ENCODE measurements around the gene UHRF1.
A peak's percentile ranks its signal among the peaks of the same experiment; 100 is the strongest.
"Not testable (repeated sequence)": the region's sequence is repeated elsewhere in the genome, so short reads cannot be mapped to it uniquely, and the experiment has no call there.

The UHRF1 gene

DNA sequence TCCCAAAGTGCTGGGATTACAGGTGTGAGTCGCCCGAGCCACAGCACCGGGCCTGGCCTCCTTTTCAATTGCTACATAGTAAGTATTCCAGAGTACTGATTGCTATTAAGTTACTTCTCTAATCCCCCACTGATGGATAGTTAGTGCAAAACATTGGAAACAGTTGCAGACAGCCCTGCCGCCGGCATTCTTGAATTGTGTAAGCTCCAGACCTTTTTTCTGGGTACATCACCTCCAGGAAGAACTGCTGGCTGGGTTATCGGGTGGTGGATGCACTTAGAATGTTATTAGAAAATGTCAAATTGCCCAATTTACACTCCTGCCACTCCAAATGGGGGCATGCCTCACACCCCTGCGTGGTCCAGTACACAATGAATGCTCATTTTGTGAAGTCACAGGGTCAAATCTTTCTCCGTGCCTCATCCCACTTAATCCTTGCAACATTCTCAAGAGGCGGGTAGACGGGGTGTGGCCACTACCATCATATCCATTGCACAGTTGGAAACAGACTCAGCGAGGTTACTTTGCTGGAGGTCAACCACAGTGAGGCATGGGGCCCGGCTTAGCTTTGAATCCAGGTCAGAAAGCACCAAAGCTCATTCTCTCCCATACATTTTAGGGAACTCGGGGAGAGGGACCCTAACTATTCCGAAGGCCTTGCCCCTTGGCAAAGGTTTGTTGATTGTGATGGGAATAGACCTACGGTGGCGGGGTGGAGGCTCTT is 58.6 kb downstream of the UHRF1 start:
- peak overlapping the region; percentile 37; the same call in 1 of the 2 replicates for H3K9ac ChIP-seq (ENCODE audit: low read depth, low read length)

DNA sequence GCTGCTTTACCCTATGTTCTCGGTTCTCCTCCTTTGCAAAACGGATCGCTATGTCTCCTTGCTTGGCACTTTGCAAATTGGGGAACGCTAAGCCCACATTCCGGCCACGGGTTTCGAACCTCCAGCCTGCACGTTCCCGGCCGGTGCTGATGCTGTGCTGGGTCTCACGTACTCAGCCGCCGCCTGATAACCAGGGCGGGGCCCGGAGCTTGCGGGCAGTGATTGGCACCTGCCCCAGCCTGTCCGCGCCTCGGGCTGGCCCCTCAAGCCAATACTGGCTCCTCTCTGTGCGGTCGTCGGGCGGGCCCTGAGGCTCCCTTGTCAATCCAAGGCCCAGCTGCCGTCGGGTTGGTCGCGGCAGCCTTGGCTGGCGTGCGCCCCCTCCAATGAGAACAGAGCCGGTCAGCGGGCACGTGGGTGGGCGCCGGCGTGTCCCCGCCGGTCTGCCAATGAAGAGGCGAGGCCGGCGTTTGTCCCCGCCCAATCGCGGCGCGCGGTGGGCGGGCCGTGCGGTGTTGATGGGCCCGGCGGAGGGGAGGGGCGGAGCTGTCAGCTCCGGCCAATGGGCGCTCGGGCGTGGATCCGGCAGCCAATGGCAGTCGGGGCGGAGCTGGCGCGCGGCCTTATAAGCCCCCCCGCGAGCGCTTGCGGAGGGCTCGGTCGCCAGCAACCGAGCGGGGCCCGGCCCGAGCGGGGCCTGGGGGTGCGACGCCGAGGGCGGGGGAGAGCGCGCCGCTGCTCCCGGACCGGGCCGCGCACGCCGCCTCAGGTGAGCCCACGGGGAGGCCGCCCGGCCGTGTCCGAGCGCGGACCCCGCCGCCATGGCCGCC is 59.4 kb downstream of the UHRF1 start, which contains the start of gene KDM4B:
TSS of gene KDM4B (plus strand) at position 652 of the 830 bp plus-strand sequence. CDS start 63,778 bp downstream, outside the sequence.
- H3K4me1 ChIP-seq (ENCODE audit: insufficient read depth, low read length): no peaks in the 10 kb centered on the region; the same call in 1 of the 2 replicates
- H3K9me3 ChIP-seq (ENCODE audit: control insufficient read depth, insufficient read depth, low read length): no peaks in the 10 kb centered on the region
- peak within 1 kb of the TSS; percentile 66; the same call in 1 of the 2 replicates for H3K9ac ChIP-seq (ENCODE audit: low read depth, low read length)
- no peaks in the 10 kb centered on the region for H3K36me3 ChIP-seq (ENCODE audit: insufficient read depth, low read length)

More for the DNA sequence above, 58.6 kb downstream of the UHRF1 start:
- Histone ChIP-seq H3K36me3 (ENCODE audit: insufficient read depth, low read length) (no peaks in the 10 kb centered on the region), H3K4me1 (ENCODE audit: insufficient read depth, low read length) (no peaks in the 10 kb centered on the region; the same call in 1 of the 2 replicates), H3K9me3 (ENCODE audit: control insufficient read depth, insufficient read depth, low read length) (no peaks in the 10 kb centered on the region)

DNA sequence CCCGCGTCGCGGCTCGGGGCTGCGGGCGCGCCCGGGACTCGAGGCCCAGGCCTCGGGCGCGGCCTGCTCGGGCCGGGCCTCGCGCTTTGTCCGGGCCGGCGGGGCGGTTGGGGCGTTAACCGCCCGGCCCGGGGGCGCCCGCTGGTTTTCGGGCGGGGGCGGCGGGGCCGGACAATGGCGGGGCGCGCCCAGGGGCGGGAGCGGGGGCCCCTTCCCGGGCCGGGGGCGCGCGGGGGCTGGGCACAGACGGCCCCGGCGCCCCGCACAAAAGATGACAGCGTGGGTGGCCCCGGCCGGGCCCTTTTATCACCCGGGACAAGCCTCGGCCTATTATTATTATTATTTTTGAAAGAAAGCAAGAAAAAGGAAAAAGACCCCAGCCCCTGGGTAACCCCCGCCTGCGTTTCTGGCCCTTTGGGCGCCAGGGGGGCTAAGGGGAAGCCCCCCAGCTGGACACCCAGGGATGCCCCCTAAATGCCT is 60.0 kb downstream of the UHRF1 start:
- H3K9me3 ChIP-seq (ENCODE audit: control insufficient read depth, insufficient read depth, low read length): no peaks in the 10 kb centered on the region
- H3K9ac ChIP-seq (ENCODE audit: low read depth, low read length): peak overlapping the region; percentile 66; the same call in 1 of the 2 replicates
- no peaks in the 10 kb centered on the region; the same call in 1 of the 2 replicates for H3K4me1 ChIP-seq (ENCODE audit: insufficient read depth, low read length)
- no peaks in the 10 kb centered on the region for H3K36me3 ChIP-seq (ENCODE audit: insufficient read depth, low read length)

DNA sequence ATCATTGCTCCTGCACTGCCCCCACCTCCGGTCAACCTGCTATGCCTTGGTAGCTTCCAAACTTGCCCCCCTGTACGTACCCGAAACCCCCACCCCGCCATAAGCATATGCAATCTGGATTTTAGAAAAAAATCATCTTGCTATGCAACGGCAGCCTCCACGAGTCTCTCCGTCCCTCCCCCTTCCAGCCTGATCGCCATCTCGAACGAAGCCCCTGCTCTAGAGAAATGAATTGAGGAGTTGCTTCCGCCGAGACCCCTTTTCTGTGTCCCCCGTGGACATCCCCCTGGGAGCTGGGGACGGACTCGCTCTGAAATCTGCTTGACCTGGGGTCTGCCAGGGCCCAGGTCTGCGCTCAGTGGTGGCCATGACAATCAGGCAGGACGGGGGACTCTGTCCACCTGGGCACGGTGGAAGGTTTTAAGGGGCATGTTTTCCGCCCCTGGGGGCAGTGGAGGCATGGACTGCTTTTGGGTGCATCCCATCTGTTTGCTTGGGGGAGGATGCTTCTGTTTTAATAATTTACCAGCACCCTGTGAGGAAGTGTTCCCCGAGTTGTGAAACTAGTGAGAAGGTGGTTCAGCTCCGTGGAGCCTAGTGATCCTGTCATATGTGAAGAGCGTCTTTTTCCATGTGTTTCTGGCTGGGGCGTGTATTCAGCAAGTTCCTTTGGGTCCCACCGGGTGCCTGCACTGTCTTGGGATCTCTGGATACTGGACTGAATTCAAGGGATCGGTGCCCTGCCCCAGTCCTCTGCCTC is 60.7 kb downstream of the UHRF1 start:
- peak overlapping the region; percentile 66 for H3K9ac ChIP-seq (ENCODE audit: low read depth, low read length)
- H3K36me3 ChIP-seq (ENCODE audit: insufficient read depth, low read length): no peaks in the 10 kb centered on the region
- H3K9me3 ChIP-seq (ENCODE audit: control insufficient read depth, insufficient read depth, low read length): no peaks in the 10 kb centered on the region
- H3K4me1 ChIP-seq (ENCODE audit: insufficient read depth, low read length): no peaks in the 10 kb centered on the region; the same call in 1 of the 2 replicates

DNA sequence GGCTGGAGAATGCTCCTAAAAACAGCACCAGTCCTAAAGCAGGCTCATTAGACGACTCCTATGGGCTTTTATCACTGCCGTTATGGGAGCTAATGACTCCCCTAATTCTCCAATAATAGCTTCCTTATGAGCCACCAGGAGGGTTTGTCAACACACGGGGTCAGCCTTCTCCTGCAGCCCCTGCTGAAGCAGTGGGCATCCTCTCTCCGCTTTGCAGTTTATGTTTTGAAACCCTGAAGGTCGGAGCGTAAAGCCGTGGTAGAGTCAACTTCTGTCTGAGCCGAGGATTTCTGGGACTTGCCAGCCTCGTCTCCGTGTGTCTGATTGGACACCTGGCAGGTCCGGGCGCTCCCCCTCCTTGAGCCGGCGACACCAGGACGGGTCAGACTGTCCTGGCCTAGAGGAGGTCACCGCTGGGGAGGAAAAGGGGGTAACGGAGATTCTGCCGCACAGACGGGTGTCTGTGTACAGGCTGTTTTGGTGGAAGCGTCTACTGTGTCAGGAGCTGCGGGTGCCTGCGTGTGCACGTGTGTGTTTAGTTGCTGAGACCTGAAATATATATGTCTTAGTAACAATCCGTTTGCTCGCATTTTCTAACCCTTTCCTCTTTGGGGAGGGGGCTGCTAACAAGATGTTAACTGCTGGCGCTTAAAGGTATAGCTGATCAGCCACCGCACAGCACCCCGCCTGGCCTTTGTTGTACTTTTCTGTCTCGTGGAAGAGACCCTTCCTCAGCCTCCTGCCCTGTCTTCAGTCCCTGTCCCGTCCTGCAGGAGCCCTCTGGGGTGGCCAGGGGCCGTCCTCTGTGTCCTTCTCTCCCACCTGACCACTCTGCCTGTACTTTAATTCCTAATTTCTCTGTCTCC is 61.5 kb downstream of the UHRF1 start:
- Histone ChIP-seq H3K9ac (ENCODE audit: low read depth, low read length) (peak overlapping the region; percentile 66), H3K4me1 (ENCODE audit: insufficient read depth, low read length) (no peaks in the 10 kb centered on the region; the same call in 1 of the 2 replicates), H3K36me3 (ENCODE audit: insufficient read depth, low read length) (no peaks in the 10 kb centered on the region), H3K9me3 (ENCODE audit: control insufficient read depth, insufficient read depth, low read length) (no peaks in the 10 kb centered on the region)

DNA sequence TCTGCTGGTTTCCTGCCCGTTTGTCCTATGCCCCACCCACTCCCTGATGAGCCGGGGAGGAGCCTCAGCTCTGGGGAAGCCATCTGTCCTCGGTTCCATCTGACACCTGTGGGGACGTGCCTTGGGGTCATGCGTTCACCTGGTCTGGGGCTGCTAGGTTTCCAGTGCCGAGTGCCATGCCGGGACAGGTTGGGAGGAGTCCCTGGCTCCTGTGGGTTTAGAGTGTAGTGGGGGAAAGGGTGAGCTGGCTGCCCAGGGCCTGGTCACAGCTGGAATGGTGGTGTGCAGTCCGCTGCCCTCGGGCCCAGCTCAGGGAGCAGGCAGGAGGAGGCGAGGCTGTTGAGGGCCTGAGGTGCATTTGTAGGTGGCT is 62.1 kb downstream of the UHRF1 start:
- Histone ChIP-seq H3K36me3 (ENCODE audit: insufficient read depth, low read length) (no peaks in the 10 kb centered on the region), H3K9me3 (ENCODE audit: control insufficient read depth, insufficient read depth, low read length) (no peaks in the 10 kb centered on the region), H3K4me1 (ENCODE audit: insufficient read depth, low read length) (peaks cover under 1% of the 10 kb centered on the region; the same call in 1 of the 2 replicates), H3K9ac (ENCODE audit: low read depth, low read length) (peak overlapping the region; percentile 66; the same call in 1 of the 2 replicates)

DNA sequence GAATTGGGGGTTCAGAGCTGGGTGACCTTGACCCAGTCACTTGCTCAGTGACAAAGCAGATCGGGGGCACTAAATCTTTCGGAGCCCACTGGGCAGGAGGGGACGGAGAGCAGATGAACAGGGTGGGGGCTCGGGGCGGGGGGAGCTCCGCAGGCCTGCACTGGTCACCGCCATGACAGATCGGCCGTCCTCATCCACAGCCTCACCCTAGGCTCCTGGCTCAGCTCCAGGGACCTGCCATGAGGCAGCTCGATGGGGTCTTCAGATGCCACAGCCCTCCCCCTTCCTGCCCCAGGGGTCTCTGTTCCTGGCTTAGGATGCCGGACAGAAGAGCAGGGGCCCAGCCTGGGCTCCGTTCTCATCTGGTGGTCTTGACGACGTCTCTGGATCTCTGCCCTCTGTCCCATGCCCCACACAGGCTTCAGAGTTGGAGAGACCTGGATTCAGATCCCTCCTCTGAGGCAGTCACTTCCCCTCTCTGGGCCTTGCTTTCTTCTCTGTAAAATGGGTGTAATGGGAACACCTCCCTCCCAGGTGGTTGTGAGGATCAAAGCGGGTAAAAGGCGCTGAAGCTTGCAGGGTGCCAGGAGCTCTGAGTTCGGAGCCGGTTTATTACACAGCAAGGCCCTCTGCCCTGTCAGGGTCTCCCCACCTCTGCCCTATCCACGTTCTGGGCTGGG is 62.7 kb downstream of the UHRF1 start:
- Histone ChIP-seq H3K36me3 (ENCODE audit: insufficient read depth, low read length) (no peaks in the 10 kb centered on the region), H3K9me3 (ENCODE audit: control insufficient read depth, insufficient read depth, low read length) (no peaks in the 10 kb centered on the region), H3K9ac (ENCODE audit: low read depth, low read length) (no peak overlapping the region), H3K4me1 (ENCODE audit: insufficient read depth, low read length) (peaks cover 6% of the 10 kb centered on the region; the same call in 1 of the 2 replicates)

DNA sequence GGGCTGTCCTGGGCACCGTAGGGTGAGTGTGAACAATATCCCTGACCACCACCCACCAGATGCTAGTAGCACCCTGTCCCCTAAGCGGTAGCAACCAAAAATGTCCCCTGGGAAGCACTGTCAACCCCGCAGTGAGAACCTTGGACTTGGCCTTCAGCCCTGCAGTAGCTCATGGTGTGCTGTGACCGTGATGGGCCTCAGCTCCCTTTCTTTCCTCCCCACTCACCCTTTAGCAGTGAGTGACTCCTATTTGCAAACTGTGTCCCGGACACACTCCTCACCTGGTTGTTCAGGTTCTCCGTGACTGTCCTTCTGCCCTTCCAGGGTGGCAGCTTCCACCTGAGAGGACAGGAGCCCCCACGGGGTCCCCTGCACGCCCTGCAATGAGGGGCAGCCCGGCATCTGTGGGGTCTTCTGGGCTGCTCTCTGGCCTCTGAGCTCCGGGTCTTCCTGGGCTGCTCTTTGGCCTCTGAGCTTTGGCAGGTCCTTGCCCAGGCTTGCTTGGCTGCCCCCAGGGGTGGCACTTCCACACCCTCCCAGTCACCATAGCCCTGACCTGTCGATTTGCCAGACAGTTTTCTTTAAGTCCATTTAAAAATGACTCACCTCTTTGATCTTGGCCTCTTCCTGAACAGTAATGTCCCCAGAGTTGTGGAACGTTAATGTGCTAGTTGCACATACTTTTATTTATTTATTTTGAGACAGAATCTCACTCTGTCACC is 63.4 kb downstream of the UHRF1 start:
- no peak overlapping the region for H3K9ac ChIP-seq (ENCODE audit: low read depth, low read length)
- peaks cover 13% of the 10 kb centered on the region; the same call in 1 of the 2 replicates for H3K4me1 ChIP-seq (ENCODE audit: insufficient read depth, low read length)
- no peaks in the 10 kb centered on the region for H3K9me3 ChIP-seq (ENCODE audit: control insufficient read depth, insufficient read depth, low read length)
- H3K36me3 ChIP-seq (ENCODE audit: insufficient read depth, low read length): no peaks in the 10 kb centered on the region

DNA sequence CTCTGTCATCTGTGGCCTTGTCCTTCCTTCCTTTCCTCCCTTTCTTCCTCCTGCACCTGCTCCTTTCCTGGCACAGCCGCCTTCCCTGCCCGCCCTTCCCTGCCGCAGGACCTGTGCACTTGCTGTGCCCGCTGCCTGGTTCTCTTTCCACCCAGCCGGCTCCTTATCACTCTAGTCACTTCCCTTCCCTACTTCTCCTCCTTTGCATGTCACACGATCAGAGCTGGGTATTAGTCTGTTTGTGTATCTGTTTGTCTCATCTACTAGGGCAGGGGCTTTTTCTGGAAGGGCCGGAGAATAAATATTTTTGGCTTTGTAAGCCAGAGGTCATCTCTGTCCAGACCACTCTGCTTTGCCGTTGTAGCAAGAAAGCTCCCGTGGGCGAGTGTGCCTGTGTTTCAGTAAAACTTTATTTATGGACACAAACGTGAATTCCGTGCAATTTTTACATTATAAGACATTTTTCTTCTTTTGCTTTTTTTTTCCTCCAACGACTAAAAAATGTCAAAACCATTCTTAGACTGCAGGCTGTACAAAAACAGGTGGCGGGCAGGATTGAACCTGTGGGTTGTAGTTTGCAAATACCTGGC is 65.7 kb downstream of the UHRF1 start:
- no peaks in the 10 kb centered on the region for H3K36me3 ChIP-seq (ENCODE audit: insufficient read depth, low read length)
- H3K9me3 ChIP-seq (ENCODE audit: control insufficient read depth, insufficient read depth, low read length): no peaks in the 10 kb centered on the region
- H3K4me1 ChIP-seq (ENCODE audit: insufficient read depth, low read length): peaks cover 18% of the 10 kb centered on the region; the same call in 1 of the 2 replicates
- no peak overlapping the region for H3K9ac ChIP-seq (ENCODE audit: low read depth, low read length)

DNA sequence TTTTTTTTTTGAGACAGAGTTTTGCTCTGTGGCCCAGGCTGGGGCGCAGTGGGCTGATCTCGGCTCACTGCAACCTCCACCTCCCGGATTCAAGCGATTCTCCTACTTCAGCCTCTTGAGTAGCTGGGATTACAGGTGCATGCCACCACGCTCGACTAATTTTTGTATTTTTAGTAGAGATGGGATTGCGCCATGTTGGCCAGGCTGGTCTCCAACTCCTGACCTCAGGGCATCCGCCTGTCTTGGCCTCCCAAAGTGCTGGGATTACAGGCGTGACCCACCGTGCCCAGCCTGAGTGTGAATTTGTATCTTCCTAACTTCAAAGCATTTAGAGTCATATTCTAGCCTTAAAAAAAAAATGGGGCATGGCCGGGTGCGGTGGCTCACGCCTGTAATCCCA is 66.3 kb downstream of the UHRF1 start:
- not testable (repeated sequence) for H3K9me3 ChIP-seq (ENCODE audit: control insufficient read depth, insufficient read depth, low read length); H3K36me3 ChIP-seq (ENCODE audit: insufficient read depth, low read length); H3K9ac ChIP-seq (ENCODE audit: low read depth, low read length)
- peaks cover 18% of the 10 kb centered on the region; the same call in 1 of the 2 replicates for H3K4me1 ChIP-seq (ENCODE audit: insufficient read depth, low read length)

DNA sequence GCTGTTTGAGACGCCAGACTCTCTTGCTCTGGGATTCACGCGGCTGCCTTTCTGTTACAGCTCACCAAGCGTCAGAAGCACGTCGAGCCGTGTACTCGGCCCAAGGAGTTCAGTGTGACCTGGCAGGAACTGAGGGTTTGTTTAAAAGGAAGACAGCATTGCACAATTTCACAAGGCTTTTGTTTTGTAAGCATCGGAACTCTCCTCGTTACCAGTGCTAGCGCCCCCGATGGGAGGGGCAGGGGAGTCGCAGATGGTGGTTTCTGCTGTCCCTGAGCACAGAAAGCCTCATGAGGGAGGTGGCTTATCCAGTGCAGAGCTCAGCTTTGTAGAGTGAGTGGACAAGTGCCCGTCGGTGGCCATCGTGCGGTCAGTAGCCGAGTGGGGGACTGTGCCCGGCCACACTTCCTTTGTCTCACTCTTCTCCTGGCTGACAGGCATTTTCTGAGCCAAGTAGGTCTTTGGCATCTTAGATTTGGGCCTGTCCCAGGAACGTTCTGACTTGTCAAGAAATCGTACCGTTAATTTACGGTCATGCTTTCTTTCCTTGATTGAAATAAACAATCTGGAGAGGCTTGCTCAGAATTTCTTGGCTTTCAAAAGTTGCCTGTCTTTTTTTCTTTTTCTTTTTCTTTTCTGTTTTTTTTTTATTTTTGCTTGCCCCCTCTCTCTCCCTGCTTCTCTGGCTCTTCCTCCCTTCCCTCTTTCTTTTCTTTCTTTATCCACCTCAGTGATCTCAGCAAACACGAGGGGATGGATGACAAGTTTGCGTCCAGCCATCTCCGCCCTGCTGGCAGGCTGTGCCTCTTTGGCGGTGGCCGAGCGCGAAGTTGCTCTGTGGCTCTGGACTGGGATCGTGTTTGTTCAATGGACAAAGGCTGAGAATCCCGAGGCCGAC is 67.3 kb downstream of the UHRF1 start:
- Histone ChIP-seq H3K36me3 (ENCODE audit: insufficient read depth, low read length) (no peaks in the 10 kb centered on the region), H3K9me3 (ENCODE audit: control insufficient read depth, insufficient read depth, low read length) (no peaks in the 10 kb centered on the region), H3K4me1 (ENCODE audit: insufficient read depth, low read length) (peaks cover 18% of the 10 kb centered on the region; the same call in 1 of the 2 replicates), H3K9ac (ENCODE audit: low read depth, low read length) (no peak overlapping the region; the same call in 1 of the 2 replicates)
